B cell (primary cell): ENCODE results near the gene HSPB6. TPM values are rescaled to one million over a fixed set of nuclear protein-coding genes. Genes with fewer than 3 reads are reported as not detected.

ENCODE experiments used
- ATAC-seq: fragments of 200-7000 bp; cut with Tn5 transposase; one replicate; pipeline ENCODE4 v1.10.0; 2021; ENCODE audit warnings: low read depth, mild to moderate bottlenecking, moderate number of reproducible peaks, moderate library complexity
- CTCF ChIA-PET: fragments of 350-600 bp; sonication (Branson Sonifier 250); formaldehyde crosslinking; loops from one replicate; lab custom pipeline; 2021; ENCODE audit warnings: antibody characterized with exemption, inconsistent platforms; lab: Charles Lee
- POLR2A ChIA-PET: fragments of 350-600 bp; sonication (Branson Sonifier 250); formaldehyde crosslinking; loops from one replicate; lab custom pipeline; 2021; ENCODE audit warnings: antibody characterized with exemption; lab: Charles Lee
- DNase-seq: peaks from one replicate; pipeline ENCODE4 v3.0.0; 2013
- H2AFZ ChIP-seq: 2 replicates; pipeline ENCODE4 v1.6.1; 2012; ENCODE audit warnings: mild to moderate bottlenecking, low read depth, low read length; ENCODE audit not compliant: insufficient read depth, poor library complexity, severe bottlenecking
- H3K27ac ChIP-seq, 2 donors: 1 replicate in 1 of 2; 2 replicates in 1 of 2; pipeline ENCODE4 v1.5.1; 2012 to 2013; ENCODE audit warnings: low read length in 2 of 2, mild to moderate bottlenecking in 2 of 2, moderate library complexity in 1 of 2
- H3K27me3 ChIP-seq, 4 experiments: fragments of 200-600 bp in 1 of 4; sonication (generic) in 1 of 4; replicated peaks in 1 of 4; 1 replicate in 2 of 4; 2 replicates in 2 of 4; pipeline versions ENCODE4 v1.6.1 to v1.7.0; 2013 to 2016; ENCODE audit warnings: low read length in 3 of 4, mild to moderate bottlenecking in 2 of 4, mixed read lengths in 1 of 4, moderate library complexity in 1 of 4; ENCODE audit not compliant: insufficient read depth in 4 of 4, control insufficient read depth in 3 of 4; ENCODE audit errors: control extremely low read depth in 1 of 4
- H3K36me3 ChIP-seq, 2 experiments: replicated peaks in 1 of 2; 1 replicate in 1 of 2; 2 replicates in 1 of 2; pipeline versions ENCODE4 v1.6.1 to v1.7.1; 2013; ENCODE audit warnings: low read length in 1 of 2; ENCODE audit not compliant: insufficient read depth in 2 of 2, control insufficient read depth in 1 of 2; ENCODE audit errors: control extremely low read depth in 1 of 2, extremely low read depth in 1 of 2
- H3K4me1 ChIP-seq, 2 donors: fragments of 200-600 bp in 1 of 2; sonication (generic) in 1 of 2; 1 replicate in 1 of 2; 2 replicates in 1 of 2; pipeline versions ENCODE4 v1.5.1 to v1.6.1; 2013 to 2017; ENCODE audit warnings: low read length in 2 of 2; ENCODE audit not compliant: control insufficient read depth in 2 of 2, insufficient read depth in 2 of 2
- H3K4me2 ChIP-seq: replicated peaks from 2 replicates; pipeline ENCODE3; 2012; ENCODE audit warnings: mild to moderate bottlenecking, low read depth, low read length; ENCODE audit not compliant: poor library complexity, severe bottlenecking
- H3K4me3 ChIP-seq, 5 experiments: fragments of 200-600 bp in 1 of 5; sonication (generic) in 1 of 5; 1 replicate in 3 of 5; 2 replicates in 2 of 5; pipeline versions ENCODE4 v1.5.1 to v1.7.0; 2011 to 2016; ENCODE audit warnings: low read length in 4 of 5, mild to moderate bottlenecking in 4 of 5, low read depth in 2 of 5, control low read depth in 1 of 5, moderate library complexity in 1 of 5; ENCODE audit not compliant: insufficient read depth in 1 of 5; ENCODE audit errors: control extremely low read depth in 1 of 5, extremely low read depth in 1 of 5
- H3K79me2 ChIP-seq: fragments of 200-600 bp; sonication (generic); one replicate; pipeline ENCODE4 v1.6.0; 2016; ENCODE audit warnings: low read length; ENCODE audit not compliant: control insufficient read depth, insufficient read depth
- H3K9ac ChIP-seq: fragments of 200-600 bp; sonication (generic); 2 replicates; pipeline ENCODE4 v1.6.1; 2017; ENCODE audit warnings: mild to moderate bottlenecking, low read length, moderate library complexity
- H3K9me3 ChIP-seq, 3 donors: one replicate each; pipeline versions ENCODE4 v1.6.1 to v1.7.1; 2013; ENCODE audit warnings: low read length in 2 of 3; ENCODE audit not compliant: control insufficient read depth in 2 of 3, insufficient read depth in 1 of 3; ENCODE audit errors: control extremely low read depth in 1 of 3
- H4K20me1 ChIP-seq: 2 replicates; pipeline ENCODE4 v1.6.0; 2012; ENCODE audit warnings: mild to moderate bottlenecking, low read length; ENCODE audit not compliant: insufficient read depth, control insufficient read depth, poor library complexity, severe bottlenecking
- H3K27ac Mint-ChIP-seq: one replicate; pipeline ENCODE4 v1.8.0; 2021; ENCODE audit warnings: mixed read lengths
- H3K27me3 Mint-ChIP-seq: one replicate; pipeline ENCODE4 v1.8.0; 2021; ENCODE audit warnings: mixed read lengths
- H3K4me1 Mint-ChIP-seq: one replicate; pipeline ENCODE4 v1.8.0; 2021; ENCODE audit warnings: mixed read lengths
- H3K4me3 Mint-ChIP-seq: one replicate; pipeline ENCODE4 v1.8.0; 2021; ENCODE audit warnings: mixed read lengths
- H3K9me3 Mint-ChIP-seq: one replicate; pipeline ENCODE4 v1.8.0; 2022; ENCODE audit warnings: mixed read lengths; ENCODE audit not compliant: insufficient read depth
- CTCF ChIP-seq: fragments of 200-600 bp; IDR thresholded peaks from one replicate; pipeline ENCODE4 v1.8.0; 2022; ENCODE audit warnings: antibody characterized with exemption, mild to moderate bottlenecking
- EZH2 ChIP-seq: IDR thresholded peaks from 2 replicates; pipeline ENCODE4 v1.6.1; 2012; ENCODE audit warnings: borderline replicate concordance, low read depth, mild to moderate bottlenecking, moderate library complexity, low read length; ENCODE audit not compliant: insufficient read depth, poor library complexity, severe bottlenecking
- WGBS: methylation state at CpG from one replicate; pipeline ENCODE4 v1.1.5; 2013; ENCODE audit warnings: missing lambda C conversion rate; ENCODE audit not compliant: insufficient coverage; 5-methylcytosine and 5-hydroxymethylcytosine counted together
- intact Hi-C: fragments of 100-400 bp; cut with micrococcal nuclease; formaldehyde crosslinking; loops from one replicate; pipeline ENCODE4 v1.10.0; 2022
- polyA plus RNA-seq: library from polyadenylated mRNA; depleted of rRNA; stranded (reverse); fragments of >200 nt; gene quantifications from 2 replicates; pipeline ENCODE4 v1.2.3, GENCODE V29; 2012
- total RNA-seq, 2 donors: library from RNA; stranded (reverse); fragments of 120-200 nt in 1 of 2; gene quantifications; 1 replicate in 1 of 2; 2 replicates in 1 of 2; pipeline versions ENCODE4 v1.2.3 to v1.2.4, GENCODE V29; 2013 to 2022

The HSPB6 gene
- total and polyA plus RNA-seq, 2 donors (not counting 1 experiment from before 2014, with no cell fraction given) = not detected

GRCh38 chr19:35739275-35740107 lies 17.3 kb downstream of the HSPB6 start:
- H3K27ac Mint-ChIP-seq = peak overlapping the region; percentile 50
- H3K27ac ChIP-seq = no peak overlapping the region

More at GRCh38 chr19:35739275-35740107, 17.3 kb downstream of the HSPB6 start:
- ATAC-seq = no peak
- peaks cover 34 to 62% of the 10 kb centered on the region in 2 donors for H3K4me1 ChIP-seq
- TF ChIP-seq EZH2 (no peak), CTCF (no peak)
- H3K4me3 ChIP-seq = peak overlapping the region in 4 of 5 experiments; percentile 81 to 93 (median 84)
- intact Hi-C loops = loop anchor here (1.0 to 10.0 kb wide), 8 partner anchors 19 to 475 kb away; partner anchors contain the start of genes ARHGAP33, PROSER3, ZNF146 and ZNF565
- peaks cover 49% of the 10 kb centered on the region for H3K79me2 ChIP-seq
- Mint-ChIP-seq H3K9me3 (no peaks in the 10 kb centered on the region), H3K27me3 (no peaks in the 10 kb centered on the region), H3K4me1 (peaks cover 52% of the 10 kb centered on the region), H3K4me3 (peak overlapping the region; percentile 61)
- CTCF ChIA-PET = interaction anchor here (1.1 to 1.6 kb wide), 4 partner anchors 9 to 37 kb away, joined by 3 to 7 read pairs (median 4); partner anchors contain the start of gene LIN37
- POLR2A ChIA-PET = interaction anchor here (0.7 to 1.5 kb wide), 4 partner anchors 9 to 23 kb away, joined by 3 to 10 read pairs (median 3); partner anchors contain the start of gene LIN37
- no peaks in the 10 kb centered on the region for H3K27me3 ChIP-seq
- H3K9ac ChIP-seq = peak overlapping the region; percentile 91
- H4K20me1 ChIP-seq = peaks cover 34% of the 10 kb centered on the region
- H3K36me3 ChIP-seq = peaks cover 0 to 43% of the 10 kb centered on the region in 2 experiments
- WGBS = 92% methylated on average over 24 of the region's 29 CpGs
- H3K4me2 ChIP-seq = peak overlapping the region; percentile 100
- no peaks in the 10 kb centered on the region for H3K9me3 ChIP-seq
- no peak for DNase-seq
- H2AFZ ChIP-seq = no peak overlapping the region
